HL-60 (cell line): ENCODE data around the gene TIMP3.

Experiments
- DNase-seq, 2 experiments: peaks; one replicate each; pipeline ENCODE4 v3.0.0-alpha.2; 2010 to 2020; ENCODE audit warnings: low read depth in 1 of 2, low spot score in 1 of 2
- H3K27ac ChIP-seq: fragments of 250-450 bp; sonication (Bioruptor Pico); replicated peaks from 2 replicates; pipeline ENCODE4 v1.5.1; 2020; ENCODE audit warnings: mild to moderate bottlenecking, moderate library complexity
- H3K27me3 ChIP-seq: fragments of 250-450 bp; sonication (Bioruptor Pico); 2 replicates; pipeline ENCODE4 v1.5.1; 2021; ENCODE audit warnings: mild to moderate bottlenecking, moderate library complexity; ENCODE audit not compliant: insufficient read depth, poor library complexity, severe bottlenecking
- H3K4me3 ChIP-seq: replicated peaks from 2 replicates; pipeline ENCODE4 v1.5.1; 2011; ENCODE audit warnings: mild to moderate bottlenecking, control low read depth, low read length; ENCODE audit not compliant: insufficient read depth
- GABPA ChIP-seq: IDR thresholded peaks from 2 replicates; pipeline ENCODE4 v1.6.1; 2012; ENCODE audit warnings: low read depth
- POLR2AphosphoS5 ChIP-seq: IDR thresholded peaks from 2 replicates; pipeline ENCODE4 v1.6.1; 2012; ENCODE audit warnings: low read depth
- SPI1 ChIP-seq: IDR thresholded peaks from 2 replicates; pipeline ENCODE4 v1.6.1; 2012; ENCODE audit warnings: low read depth, mild to moderate bottlenecking, borderline replicate concordance
- TF ChIP-seq, protein P1 (sequence below): IDR thresholded peaks from 2 replicates; pipeline ENCODE4 v1.6.1; 2012; ENCODE audit warnings: low read depth; ENCODE audit not compliant: insufficient replicate concordance
- TF ChIP-seq, protein P2 (sequence below): IDR thresholded peaks from one replicate; pipeline ENCODE4 v1.5.1; 2011; ENCODE audit warnings: low read length, control low read depth, inconsistent platforms; ENCODE audit not compliant: insufficient read depth

The TIMP3 gene

DNA sequence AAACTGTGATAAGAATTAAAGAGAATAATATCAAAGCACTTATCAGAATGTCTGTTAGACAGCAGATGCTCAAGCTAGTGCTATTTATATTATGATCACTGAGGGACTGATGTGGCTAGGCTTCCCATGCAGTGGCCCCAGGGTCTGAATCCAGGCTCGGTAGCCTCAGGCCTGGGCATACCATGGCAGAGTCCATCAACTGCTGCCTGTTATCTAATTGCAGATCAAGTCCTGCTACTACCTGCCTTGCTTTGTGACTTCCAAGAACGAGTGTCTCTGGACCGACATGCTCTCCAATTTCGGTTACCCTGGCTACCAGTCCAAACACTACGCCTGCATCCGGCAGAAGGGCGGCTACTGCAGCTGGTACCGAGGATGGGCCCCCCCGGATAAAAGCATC is 57.5 kb downstream of the TIMP3 start:
- TF ChIP-seq POLR2AphosphoS5, result no peak
- no peak for DNase-seq
- no peaks in the 10 kb centered on the region for H3K27me3 ChIP-seq
- H3K4me3 ChIP-seq, result no peak overlapping the region
- H3K27ac ChIP-seq, result no peak overlapping the region

DNA sequence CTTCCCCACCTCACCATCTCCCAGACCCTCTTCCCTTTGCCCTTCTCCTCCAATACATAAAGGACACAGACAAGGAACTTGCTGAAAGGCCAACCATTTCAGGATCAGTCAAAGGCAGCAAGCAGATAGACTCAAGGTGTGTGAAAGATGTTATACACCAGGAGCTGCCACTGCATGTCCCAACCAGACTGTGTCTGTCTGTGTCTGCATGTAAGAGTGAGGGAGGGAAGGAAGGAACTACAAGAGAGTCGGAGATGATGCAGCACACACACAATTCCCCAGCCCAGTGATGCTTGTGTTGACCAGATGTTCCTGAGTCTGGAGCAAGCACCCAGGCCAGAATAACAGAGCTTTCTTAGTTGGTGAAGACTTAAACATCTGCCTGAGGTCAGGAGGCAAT is 58.2 kb downstream of the TIMP3 start:
- Histone ChIP-seq H3K4me3 (no peak overlapping the region), H3K27ac (no peak overlapping the region), H3K27me3 (no peaks in the 10 kb centered on the region)
- no peak for DNase-seq
- no peak for TF ChIP-seq SPI1
- TF ChIP-seq, protein P1, sequence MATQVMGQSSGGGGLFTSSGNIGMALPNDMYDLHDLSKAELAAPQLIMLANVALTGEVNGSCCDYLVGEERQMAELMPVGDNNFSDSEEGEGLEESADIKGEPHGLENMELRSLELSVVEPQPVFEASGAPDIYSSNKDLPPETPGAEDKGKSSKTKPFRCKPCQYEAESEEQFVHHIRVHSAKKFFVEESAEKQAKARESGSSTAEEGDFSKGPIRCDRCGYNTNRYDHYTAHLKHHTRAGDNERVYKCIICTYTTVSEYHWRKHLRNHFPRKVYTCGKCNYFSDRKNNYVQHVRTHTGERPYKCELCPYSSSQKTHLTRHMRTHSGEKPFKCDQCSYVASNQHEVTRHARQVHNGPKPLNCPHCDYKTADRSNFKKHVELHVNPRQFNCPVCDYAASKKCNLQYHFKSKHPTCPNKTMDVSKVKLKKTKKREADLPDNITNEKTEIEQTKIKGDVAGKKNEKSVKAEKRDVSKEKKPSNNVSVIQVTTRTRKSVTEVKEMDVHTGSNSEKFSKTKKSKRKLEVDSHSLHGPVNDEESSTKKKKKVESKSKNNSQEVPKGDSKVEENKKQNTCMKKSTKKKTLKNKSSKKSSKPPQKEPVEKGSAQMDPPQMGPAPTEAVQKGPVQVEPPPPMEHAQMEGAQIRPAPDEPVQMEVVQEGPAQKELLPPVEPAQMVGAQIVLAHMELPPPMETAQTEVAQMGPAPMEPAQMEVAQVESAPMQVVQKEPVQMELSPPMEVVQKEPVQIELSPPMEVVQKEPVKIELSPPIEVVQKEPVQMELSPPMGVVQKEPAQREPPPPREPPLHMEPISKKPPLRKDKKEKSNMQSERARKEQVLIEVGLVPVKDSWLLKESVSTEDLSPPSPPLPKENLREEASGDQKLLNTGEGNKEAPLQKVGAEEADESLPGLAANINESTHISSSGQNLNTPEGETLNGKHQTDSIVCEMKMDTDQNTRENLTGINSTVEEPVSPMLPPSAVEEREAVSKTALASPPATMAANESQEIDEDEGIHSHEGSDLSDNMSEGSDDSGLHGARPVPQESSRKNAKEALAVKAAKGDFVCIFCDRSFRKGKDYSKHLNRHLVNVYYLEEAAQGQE, result no peak
- TF ChIP-seq POLR2AphosphoS5, result no peak
- TF ChIP-seq, protein P2, sequence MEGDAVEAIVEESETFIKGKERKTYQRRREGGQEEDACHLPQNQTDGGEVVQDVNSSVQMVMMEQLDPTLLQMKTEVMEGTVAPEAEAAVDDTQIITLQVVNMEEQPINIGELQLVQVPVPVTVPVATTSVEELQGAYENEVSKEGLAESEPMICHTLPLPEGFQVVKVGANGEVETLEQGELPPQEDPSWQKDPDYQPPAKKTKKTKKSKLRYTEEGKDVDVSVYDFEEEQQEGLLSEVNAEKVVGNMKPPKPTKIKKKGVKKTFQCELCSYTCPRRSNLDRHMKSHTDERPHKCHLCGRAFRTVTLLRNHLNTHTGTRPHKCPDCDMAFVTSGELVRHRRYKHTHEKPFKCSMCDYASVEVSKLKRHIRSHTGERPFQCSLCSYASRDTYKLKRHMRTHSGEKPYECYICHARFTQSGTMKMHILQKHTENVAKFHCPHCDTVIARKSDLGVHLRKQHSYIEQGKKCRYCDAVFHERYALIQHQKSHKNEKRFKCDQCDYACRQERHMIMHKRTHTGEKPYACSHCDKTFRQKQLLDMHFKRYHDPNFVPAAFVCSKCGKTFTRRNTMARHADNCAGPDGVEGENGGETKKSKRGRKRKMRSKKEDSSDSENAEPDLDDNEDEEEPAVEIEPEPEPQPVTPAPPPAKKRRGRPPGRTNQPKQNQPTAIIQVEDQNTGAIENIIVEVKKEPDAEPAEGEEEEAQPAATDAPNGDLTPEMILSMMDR, result no peak
- no peak for TF ChIP-seq GABPA

DNA sequence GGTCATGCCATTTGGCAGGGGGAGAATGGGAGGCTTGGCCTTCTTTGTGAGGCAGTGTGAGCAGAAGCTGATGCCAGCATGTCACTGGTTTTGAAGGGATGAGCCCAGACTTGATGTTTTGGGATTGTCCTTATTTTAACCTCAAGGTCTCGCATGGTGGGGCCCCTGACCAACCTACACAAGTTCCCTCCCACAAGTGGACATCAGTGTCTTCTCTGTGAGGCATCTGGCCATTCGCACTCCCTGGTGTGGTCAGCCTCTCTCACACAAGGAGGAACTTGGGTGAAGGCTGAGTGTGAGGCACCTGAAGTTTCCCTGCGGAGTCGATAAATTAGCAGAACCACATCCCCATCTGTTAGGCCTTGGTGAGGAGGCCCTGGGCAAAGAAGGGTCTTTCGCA is 59.8 kb downstream of the TIMP3 start:
- no peak overlapping the region for H3K27ac ChIP-seq
- DNase-seq, result no peak
- H3K4me3 ChIP-seq, result no peak overlapping the region
- TF ChIP-seq SPI1 (no peak), POLR2AphosphoS5 (no peak), GABPA (no peak)
- TF ChIP-seq, protein P2, result no peak
- TF ChIP-seq, protein P1, result no peak
- no peaks in the 10 kb centered on the region for H3K27me3 ChIP-seq

DNA sequence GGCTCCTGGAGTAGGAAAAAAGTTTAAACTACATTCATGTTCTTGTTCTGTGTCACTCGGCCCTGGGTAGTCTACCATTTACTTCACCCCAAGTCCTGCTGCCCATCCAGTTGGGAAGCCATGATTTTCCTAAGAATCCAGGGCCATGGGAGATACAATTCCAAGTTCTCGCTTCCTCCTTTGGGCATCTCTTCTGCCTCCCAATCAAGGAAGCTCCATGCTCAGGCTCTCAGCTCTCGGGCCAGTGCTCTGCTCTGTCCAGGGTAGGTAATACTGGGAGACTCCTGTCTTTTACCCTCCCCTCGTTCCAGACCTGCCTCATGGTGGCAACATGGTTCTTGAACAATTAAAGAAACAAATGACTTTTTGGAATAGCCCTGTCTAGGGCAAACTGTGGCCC is 60.6 kb downstream of the TIMP3 start:
- no peak for DNase-seq
- TF ChIP-seq, protein P1, result no peak
- TF ChIP-seq, protein P2, result no peak
- TF ChIP-seq GABPA (no peak), SPI1 (no peak), POLR2AphosphoS5 (no peak)
- H3K27ac ChIP-seq, result no peak overlapping the region

More for the DNA sequence above, 60.6 kb downstream of the TIMP3 start:
- H3K4me3 ChIP-seq, result no peak overlapping the region
- H3K27me3 ChIP-seq, result no peaks in the 10 kb centered on the region
